Esophagus squamous epithelium (tissue), 5 donors: Measurements from ENCODE around the gene FBXO42. TPM values are rescaled to one million over a fixed set of nuclear protein-coding genes. Genes with fewer than 3 reads are reported as not detected.

Source experiments
- DNase-seq: peaks from one replicate; lab custom pipeline; 2025; lab: John Stamatoyannopoulos, UW
- H3K27ac ChIP-seq, 4 donors: fragments of 200-600 bp; sonication (generic); one replicate each; pipeline ENCODE4 v1.5.1; 2016 to 2019; ENCODE audit warnings: mild to moderate bottlenecking in 1 of 4
- H3K27me3 ChIP-seq, 4 donors: fragments of 200-600 bp; sonication (generic); 1 replicate in 3 of 4; 2 replicates in 1 of 4; pipeline versions ENCODE4 v1.5.1 to v1.6.0; 2017 to 2021; ENCODE audit warnings: antibody characterized with exemption in 1 of 4
- H3K36me3 ChIP-seq, 3 donors: fragments of 200-600 bp; sonication (generic); one replicate each; pipeline ENCODE4 v1.5.1; 2016 to 2019
- H3K4me1 ChIP-seq, 3 donors: fragments of 200-600 bp; sonication (generic); one replicate each; pipeline ENCODE4 v1.5.1; 2017 to 2019
- H3K4me3 ChIP-seq, 4 donors: fragments of 200-600 bp; sonication (generic); 1 replicate in 3 of 4; 2 replicates in 1 of 4; pipeline ENCODE4 v1.5.1; 2016 to 2019; ENCODE audit warnings: mild to moderate bottlenecking in 2 of 4, moderate library complexity in 1 of 4
- H3K9me3 ChIP-seq, 3 donors: fragments of 200-600 bp; sonication (generic); one replicate each; pipeline ENCODE4 v1.5.1; 2016 to 2019
- CTCF ChIP-seq, 6 experiments: fragments of 450-650 bp in 4 of 6; fragments of 200-600 bp in 2 of 6; sonication (generic) in 2 of 6; IDR thresholded peaks; one replicate each; pipeline ENCODE4 v1.5.1; 2016 to 2019; ENCODE audit warnings: antibody characterized with exemption in 6 of 6, mild to moderate bottlenecking in 4 of 6, moderate library complexity in 4 of 6
- POLR2A ChIP-seq, 4 donors: fragments of 450-650 bp; IDR thresholded peaks; one replicate each; pipeline ENCODE4 v1.6.1; 2017; ENCODE audit warnings: antibody characterized with exemption in 4 of 4, mild to moderate bottlenecking in 4 of 4, moderate library complexity in 3 of 4
- WGBS, 2 donors: methylation state at CpG; one replicate each; pipeline ENCODE4 v1.1.5; 2018; 5-methylcytosine and 5-hydroxymethylcytosine counted together
- intact Hi-C: fragments of 100-400 bp; cut with DNase I; formaldehyde crosslinking; loops from one replicate; pipeline ENCODE4 v1.15.0; 2022
- total RNA-seq, 4 donors: library from RNA; depleted of rRNA; stranded (reverse); fragments of >200 nt; gene quantifications; one replicate each; pipeline ENCODE4 v1.1.0, GENCODE V29; 2016
- donor health status: DM: yes; HTN: yes; CAD: no.

The FBXO42 gene
- total RNA-seq, 4 donors from 2014 or later, result 15.9 to 29.0 (median 20.2) TPM

GRCh38 chr1:16239972-16240491 lies 112.2 kb downstream of the FBXO42 start:
- Histone ChIP-seq H3K27ac (peak overlapping the region in 1 of 4 donors; percentile 30), H3K36me3 (no peaks in the 10 kb centered on the region), H3K4me3 (no peak overlapping the region), H3K4me1 (peaks cover 28 to 78% (median 31%) of the 10 kb centered on the region in 3 donors), H3K27me3 (no peaks in the 10 kb centered on the region), H3K9me3 (no peaks in the 10 kb centered on the region)
- no peak for DNase-seq
- no peak for TF ChIP-seq CTCF (IDR thresholded peaks at IDR 0.05)
- no peak for TF ChIP-seq POLR2A (IDR thresholded peaks at IDR 0.05)
- WGBS, 2 donors, result 83% methylated on average over 2 of the region's 2 CpGs; no CpG with 5 or more reads in 1 of the 2 donors
- intact Hi-C loops, result loop anchor here (5.0 to 10.0 kb wide), 2 partner anchors 33 to 165 kb away; partner anchors contain the start of gene FAM131C

- 15 to 21% methylated on average over 6 of the region's 6 CpGs for WGBS, 2 donors
- Histone ChIP-seq H3K4me3 (peak overlapping the region; percentile 52 to 78 (median 71)), H3K9me3 (no peaks in the 10 kb centered on the region), H3K27ac (peak overlapping the region; percentile 92 to 98 (median 96)), H3K27me3 (no peaks in the 10 kb centered on the region), H3K4me1 (peaks cover 20 to 62% (median 23%) of the 10 kb centered on the region in 3 donors), H3K36me3 (peaks cover 0 to 14% (median 0%) of the 10 kb centered on the region in 3 donors)
- TF ChIP-seq POLR2A (IDR thresholded peaks at IDR 0.05) (no peak), CTCF (IDR thresholded peaks at IDR 0.05) (no peak)
- DNase-seq, result no peak
- intact Hi-C loops, result no loop called here
Measured at GRCh38 chr1:16237343-16237830, 114.9 kb downstream of the FBXO42 start.

GRCh38 chr1:16236511-16237342 lies 115.6 kb downstream of the FBXO42 start, which contains the start of gene CPLANE2:
Gene CPLANE2 (minus strand): TSS chr1:16237183. CDS start chr1:16236742, 441 bp downstream.
- 1 to 6% methylated on average over 19 to 43 of the region's 57 CpGs for WGBS, 2 donors
- Histone ChIP-seq H3K36me3 (peaks cover 0 to 20% (median 0%) of the 10 kb centered on the region in 3 donors), H3K4me1 (peaks cover 20 to 62% (median 23%) of the 10 kb centered on the region in 3 donors), H3K27ac (peak within 1 kb of the TSS; percentile 92 to 98 (median 96)), H3K4me3 (peak within 1 kb of the TSS; percentile 52 to 78 (median 71)), H3K9me3 (no peaks in the 10 kb centered on the region), H3K27me3 (no peaks in the 10 kb centered on the region)
- DNase-seq, result peak; percentile 73
- intact Hi-C loops, result no loop called here
- TF ChIP-seq CTCF (IDR thresholded peaks at IDR 0.05) (peak in 1 of 6 experiments; percentile 28), POLR2A (IDR thresholded peaks at IDR 0.05) (peak in 3 of 4 donors; percentile 65 to 81 (median 72))

GRCh38 chr1:16235944-16236510 lies 116.3 kb downstream of the FBXO42 start:
- TF ChIP-seq CTCF (IDR thresholded peaks at IDR 0.05) (peak in 3 of 6 experiments; percentile 48 to 64 (median 51)), POLR2A (IDR thresholded peaks at IDR 0.05) (peak in 3 of 4 donors; percentile 10 to 35 (median 32))
- Histone ChIP-seq H3K9me3 (no peaks in the 10 kb centered on the region), H3K27me3 (no peaks in the 10 kb centered on the region), H3K4me3 (peak overlapping the region in 3 of 4 donors; percentile 71 to 78 (median 71)), H3K4me1 (peaks cover 20 to 57% (median 23%) of the 10 kb centered on the region in 3 donors), H3K36me3 (peaks cover 0 to 26% (median 0%) of the 10 kb centered on the region in 3 donors), H3K27ac (peak overlapping the region; percentile 92 to 98 (median 96))
- 49 to 54% methylated on average over 3 to 4 of the region's 6 CpGs for WGBS, 2 donors
- DNase-seq, result no peak
- intact Hi-C loops, result no loop called here
